ENCODE results near the gene CKM. TPM values are rescaled to one million over a fixed set of nuclear protein-coding genes. Genes with fewer than 3 reads are reported as not detected.

CKM gene
- total RNA-seq, 2 donors from 2014 or later: not detected

- ATAC-seq (no peak), DNase-seq (no peak)
- Mint-ChIP-seq H3K4me3 (no peak overlapping the region), H3K4me1 (peaks cover 6% of the 10 kb centered on the region), H3K27ac (peak overlapping the region; percentile 27), H3K36me3 (ENCODE audit: low read depth) (peaks cover 2% of the 10 kb centered on the region), H3K27me3 (no peaks in the 10 kb centered on the region)
- H3K9me3 ChIP-seq (ENCODE audit: control insufficient read depth, low read length, poor library complexity, severe bottlenecking): no peaks in the 10 kb centered on the region
Observed at GRCh38 chr19:45304141-45304926, 18.3 kb downstream of the CKM start.

GRCh38 chr19:45303269-45304060, 19.2 kb downstream of the CKM start:
- no peaks in the 10 kb centered on the region for H3K27me3 Mint-ChIP-seq
- no peaks in the 10 kb centered on the region for H3K9me3 ChIP-seq (ENCODE audit: control insufficient read depth, low read length, poor library complexity, severe bottlenecking)
- peaks cover 2% of the 10 kb centered on the region for H3K36me3 Mint-ChIP-seq (ENCODE audit: low read depth)
- no peak for DNase-seq
- H3K27ac Mint-ChIP-seq: no peak overlapping the region
- H3K4me3 Mint-ChIP-seq: no peak overlapping the region
- H3K4me1 Mint-ChIP-seq: peaks cover 6% of the 10 kb centered on the region
- ATAC-seq: no peak

- no peaks in the 10 kb centered on the region for H3K27me3 Mint-ChIP-seq
- peaks cover 2% of the 10 kb centered on the region for H3K36me3 Mint-ChIP-seq (ENCODE audit: low read depth)
- peaks cover 6% of the 10 kb centered on the region for H3K4me1 Mint-ChIP-seq
- no peak overlapping the region for H3K27ac Mint-ChIP-seq
- ATAC-seq (no peak), DNase-seq (no peak)
- H3K4me3 Mint-ChIP-seq: no peak overlapping the region
- no peaks in the 10 kb centered on the region for H3K9me3 ChIP-seq (ENCODE audit: control insufficient read depth, low read length, poor library complexity, severe bottlenecking)
Observed at GRCh38 chr19:45302416-45302815, 20.3 kb downstream of the CKM start.

GRCh38 chr19:45299719-45300118, 23.0 kb downstream of the CKM start:
- no peak overlapping the region for H3K27ac Mint-ChIP-seq
- H3K4me1 Mint-ChIP-seq: peaks cover 6% of the 10 kb centered on the region
- H3K9me3 ChIP-seq (ENCODE audit: control insufficient read depth, low read length, poor library complexity, severe bottlenecking): no peaks in the 10 kb centered on the region
- no peak overlapping the region for H3K4me3 Mint-ChIP-seq
- H3K36me3 Mint-ChIP-seq (ENCODE audit: low read depth): peaks cover 5% of the 10 kb centered on the region
- no peak for DNase-seq
- no peak for ATAC-seq
- no peaks in the 10 kb centered on the region for H3K27me3 Mint-ChIP-seq

GRCh38 chr19:45298264-45298663, 24.4 kb downstream of the CKM start:
- H3K9me3 ChIP-seq (ENCODE audit: control insufficient read depth, low read length, poor library complexity, severe bottlenecking): no peaks in the 10 kb centered on the region
- Mint-ChIP-seq H3K36me3 (ENCODE audit: low read depth) (peaks cover 5% of the 10 kb centered on the region), H3K4me1 (peaks cover 3% of the 10 kb centered on the region), H3K27me3 (no peaks in the 10 kb centered on the region), H3K27ac (no peak overlapping the region), H3K4me3 (no peak overlapping the region)
- ATAC-seq (no peak), DNase-seq (no peak)

DNA sequence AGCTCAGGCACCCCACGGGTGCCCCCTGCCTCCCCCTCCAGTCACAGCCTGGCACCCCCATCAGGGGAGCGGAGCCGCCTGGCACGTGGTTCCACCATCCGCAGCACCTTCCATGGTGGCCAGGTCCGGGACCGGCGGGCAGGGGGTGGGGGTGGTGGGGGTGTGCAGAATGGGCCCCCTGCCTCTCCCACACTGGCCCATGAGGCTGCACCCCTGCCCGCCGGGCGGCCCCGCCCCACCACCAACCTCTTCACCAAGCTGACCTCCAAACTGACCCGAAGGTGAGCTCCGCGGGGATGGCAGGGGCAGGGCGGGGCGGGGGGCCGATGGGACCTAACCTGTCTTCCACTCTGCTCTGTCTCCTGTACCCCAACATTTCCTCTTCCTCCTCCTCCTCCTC, 25.0 kb downstream of the CKM start:
- H3K9me3 ChIP-seq (ENCODE audit: control insufficient read depth, low read length, poor library complexity, severe bottlenecking): no peaks in the 10 kb centered on the region
- ATAC-seq (no peak), DNase-seq (no peak)
- no peak overlapping the region for H3K4me3 Mint-ChIP-seq
- no peak overlapping the region for H3K27ac Mint-ChIP-seq
- peaks cover 3% of the 10 kb centered on the region for H3K4me1 Mint-ChIP-seq
- H3K36me3 Mint-ChIP-seq (ENCODE audit: low read depth): peaks cover 5% of the 10 kb centered on the region
- H3K27me3 Mint-ChIP-seq: no peaks in the 10 kb centered on the region

DNA sequence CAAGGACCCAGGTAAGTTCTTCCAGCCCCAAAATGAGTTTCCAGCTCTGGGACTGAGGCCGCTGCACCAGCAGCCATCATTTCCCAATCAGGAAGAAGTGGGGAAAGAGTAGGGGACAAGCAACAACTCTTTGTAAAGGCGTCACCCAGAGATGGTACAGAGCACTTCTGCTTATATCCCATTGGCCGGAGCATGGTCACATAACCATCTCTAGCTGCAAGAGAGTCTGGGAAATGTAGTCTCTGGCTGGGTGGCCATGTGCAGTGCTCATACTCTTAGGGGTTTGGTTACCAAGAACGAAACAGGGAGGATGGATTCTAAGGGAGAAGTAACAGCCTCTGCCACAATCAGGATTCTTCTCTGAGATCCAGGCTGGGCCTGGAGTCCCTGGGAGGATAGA, 26.3 kb downstream of the CKM start:
- DNase-seq (no peak), ATAC-seq (no peak)
- Mint-ChIP-seq H3K27me3 (no peaks in the 10 kb centered on the region), H3K4me1 (peaks cover 3% of the 10 kb centered on the region), H3K27ac (peak overlapping the region; percentile 90), H3K4me3 (no peak overlapping the region), H3K36me3 (ENCODE audit: low read depth) (peaks cover 5% of the 10 kb centered on the region)
- H3K9me3 ChIP-seq (ENCODE audit: control insufficient read depth, low read length, poor library complexity, severe bottlenecking): no peaks in the 10 kb centered on the region

DNA sequence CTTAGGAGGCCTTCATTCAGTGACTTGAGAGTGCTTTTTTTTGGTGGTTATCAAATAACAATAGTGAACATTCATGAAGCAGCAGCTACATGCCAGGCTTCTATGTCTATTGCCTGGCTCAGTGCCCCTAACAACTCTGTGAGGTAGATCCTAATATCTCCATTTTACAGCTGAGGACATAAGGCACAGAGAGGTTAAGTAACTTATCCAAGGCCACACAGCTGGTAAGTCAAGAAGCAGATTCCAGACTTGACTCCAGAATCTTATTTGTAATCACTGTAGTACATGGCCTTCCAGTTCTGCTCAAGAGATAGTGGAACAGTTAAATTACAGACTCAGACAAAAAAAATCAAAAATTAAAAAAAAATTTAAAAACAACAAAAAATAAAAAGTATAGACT, 26.8 kb downstream of the CKM start:
- DNase-seq (no peak), ATAC-seq (no peak)
- Mint-ChIP-seq H3K36me3 (ENCODE audit: low read depth) (peaks cover 7% of the 10 kb centered on the region), H3K4me3 (no peak overlapping the region), H3K4me1 (peaks cover 3% of the 10 kb centered on the region), H3K27me3 (no peaks in the 10 kb centered on the region), H3K27ac (no peak overlapping the region)
- H3K9me3 ChIP-seq (ENCODE audit: control insufficient read depth, low read length, poor library complexity, severe bottlenecking): no peaks in the 10 kb centered on the region

GRCh38 chr19:45294291-45295029, 28.2 kb downstream of the CKM start:
- ATAC-seq: no peak
- H3K27ac Mint-ChIP-seq: no peak overlapping the region
- peaks cover 7% of the 10 kb centered on the region for H3K36me3 Mint-ChIP-seq (ENCODE audit: low read depth)
- DNase-seq: no peak
- H3K9me3 ChIP-seq (ENCODE audit: control insufficient read depth, low read length, poor library complexity, severe bottlenecking): no peaks in the 10 kb centered on the region
- H3K4me3 Mint-ChIP-seq: no peak overlapping the region
- peaks cover 3% of the 10 kb centered on the region for H3K4me1 Mint-ChIP-seq
- H3K27me3 Mint-ChIP-seq: no peaks in the 10 kb centered on the region

DNA sequence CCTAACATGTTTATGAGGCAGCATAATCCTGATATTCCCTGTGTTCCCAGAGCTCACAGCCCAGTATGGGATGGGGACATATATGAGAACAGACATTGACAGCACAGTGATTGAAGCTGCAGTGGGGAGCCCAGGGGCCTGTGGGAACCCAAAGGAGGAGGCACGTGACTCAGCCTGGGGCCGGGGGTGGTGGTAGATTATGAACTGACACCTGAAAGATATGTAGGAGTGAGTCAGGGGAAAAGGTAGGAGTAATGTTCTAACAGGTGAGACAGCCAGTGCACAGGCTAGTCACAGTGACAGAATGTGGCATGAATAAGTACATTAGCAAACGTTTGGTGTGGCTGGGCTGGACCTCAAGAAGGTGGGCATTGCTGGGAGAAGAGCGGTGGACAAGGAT, 29.0 kb downstream of the CKM start:
- Mint-ChIP-seq H3K27me3 (no peaks in the 10 kb centered on the region), H3K27ac (no peak overlapping the region), H3K36me3 (ENCODE audit: low read depth) (peaks cover 9% of the 10 kb centered on the region), H3K4me3 (no peak overlapping the region), H3K4me1 (peaks cover 3% of the 10 kb centered on the region)
- H3K9me3 ChIP-seq (ENCODE audit: control insufficient read depth, low read length, poor library complexity, severe bottlenecking): no peaks in the 10 kb centered on the region
- ATAC-seq (no peak), DNase-seq (no peak)

DNA sequence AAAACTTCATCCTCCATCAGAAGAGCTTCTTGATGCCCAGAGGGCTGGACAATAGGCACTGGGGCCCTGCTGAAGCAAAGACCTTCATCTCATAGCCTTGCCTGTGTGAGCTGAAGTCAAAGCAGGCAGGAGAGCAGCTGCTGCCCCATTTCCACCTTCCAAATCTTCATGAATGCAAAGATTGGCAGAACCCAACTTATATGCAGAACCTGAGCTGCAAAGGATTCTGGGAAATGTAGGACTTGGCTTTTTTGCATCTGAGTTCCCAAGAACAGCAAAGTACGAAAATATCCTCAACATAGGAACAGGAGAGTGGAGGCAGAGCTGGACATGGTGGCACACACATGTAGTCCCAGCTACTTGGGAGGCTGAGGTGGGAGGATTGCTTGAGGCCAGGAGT, 30.8 kb downstream of the CKM start:
- H3K4me1 Mint-ChIP-seq: no peaks in the 10 kb centered on the region
- H3K4me3 Mint-ChIP-seq: no peak overlapping the region
- no peak overlapping the region for H3K27ac Mint-ChIP-seq
- ATAC-seq: no peak
- H3K36me3 Mint-ChIP-seq (ENCODE audit: low read depth): peaks cover 6% of the 10 kb centered on the region
- no peak for DNase-seq
- no peaks in the 10 kb centered on the region for H3K9me3 ChIP-seq (ENCODE audit: control insufficient read depth, low read length, poor library complexity, severe bottlenecking)
- no peaks in the 10 kb centered on the region for H3K27me3 Mint-ChIP-seq

DNA sequence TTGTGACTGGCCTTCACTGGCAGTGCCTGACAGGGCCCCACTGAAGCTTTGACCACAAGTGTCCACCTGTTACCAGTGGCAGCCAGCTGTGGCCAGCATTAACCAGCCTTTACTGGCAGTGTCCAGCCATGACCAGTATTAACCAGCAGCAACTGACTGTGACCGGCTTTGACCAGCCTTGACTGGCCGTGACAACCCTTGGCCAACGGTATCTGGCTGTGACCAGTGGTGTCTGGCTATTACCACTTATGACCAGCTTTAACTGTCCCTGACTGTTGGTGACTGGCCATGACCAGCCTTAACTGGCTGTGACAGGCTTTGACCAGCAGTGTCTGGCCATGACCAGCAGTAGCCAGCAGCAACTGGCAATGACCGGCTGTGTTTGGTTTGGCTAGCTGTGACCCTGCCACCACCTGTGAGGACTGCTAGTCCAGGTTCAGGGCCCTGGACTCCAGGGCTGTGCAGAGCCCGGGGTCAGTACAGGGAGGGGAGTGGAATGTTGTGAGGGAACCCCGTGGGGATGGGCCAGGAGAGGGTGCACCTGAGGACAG, 32.2 kb downstream of the CKM start:
- Mint-ChIP-seq H3K27ac (no peak overlapping the region), H3K27me3 (no peaks in the 10 kb centered on the region), H3K4me1 (no peaks in the 10 kb centered on the region), H3K36me3 (ENCODE audit: low read depth) (peaks cover 6% of the 10 kb centered on the region), H3K4me3 (no peak overlapping the region)
- no peak for ATAC-seq
- no peak for DNase-seq
- H3K9me3 ChIP-seq (ENCODE audit: control insufficient read depth, low read length, poor library complexity, severe bottlenecking): no peaks in the 10 kb centered on the region

GRCh38 chr19:45283443-45284033, 39.1 kb downstream of the CKM start:
- DNase-seq: no peak
- H3K36me3 Mint-ChIP-seq (ENCODE audit: low read depth): peaks cover 2% of the 10 kb centered on the region
- no peak for ATAC-seq
- H3K9me3 ChIP-seq (ENCODE audit: control insufficient read depth, low read length, poor library complexity, severe bottlenecking): no peaks in the 10 kb centered on the region
- no peak overlapping the region for H3K4me3 Mint-ChIP-seq
- no peak overlapping the region for H3K27ac Mint-ChIP-seq
- no peaks in the 10 kb centered on the region for H3K27me3 Mint-ChIP-seq
- no peaks in the 10 kb centered on the region for H3K4me1 Mint-ChIP-seq

All from T-helper 17 cell (primary cell).